ENCODE measurements around the gene CECR2. TPM values are rescaled to one million over a fixed set of nuclear protein-coding genes. Genes with fewer than 3 reads are reported as not detected.
"Not testable (repeated sequence)": the region's sequence is repeated elsewhere in the genome, so short reads cannot be mapped to it uniquely, and the experiment has no call there.

Gene CECR2
- total and polyA plus RNA-seq, 2 donors = 0.51 to 2.4 TPM

DNA sequence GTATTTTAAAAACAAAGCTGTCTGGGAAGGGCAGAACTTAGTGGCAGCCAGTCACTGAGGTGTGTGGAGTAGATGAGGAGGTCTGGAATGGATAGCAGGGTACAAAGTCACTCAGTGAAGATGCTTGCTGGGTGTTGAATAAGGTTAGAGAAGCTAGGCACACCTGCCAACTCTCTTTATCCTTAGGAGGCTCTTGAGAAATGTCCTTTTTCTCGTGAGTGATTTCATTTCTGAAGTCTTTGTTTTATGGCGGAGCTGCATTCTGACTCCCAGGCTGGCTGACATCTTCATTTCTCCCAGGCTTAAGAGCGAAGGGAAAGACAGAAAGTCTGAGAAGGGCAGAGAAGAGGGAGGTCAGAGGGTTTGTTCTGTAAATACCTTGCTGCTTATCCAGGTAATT is 31.0 kb downstream of the CECR2 start:
- H3K27ac ChIP-seq (ENCODE audit: low read depth) = no peak overlapping the region
- no peaks in the 10 kb centered on the region for H3K36me3 ChIP-seq (ENCODE audit: insufficient read depth)
- no peak overlapping the region for H3K4me3 ChIP-seq (ENCODE audit: low read depth, low read length)
- 54% methylated on average over 3 of the region's 3 CpGs for WGBS
- no peaks in the 10 kb centered on the region for H3K4me1 ChIP-seq (ENCODE audit: insufficient read depth)
- DNase-seq (ENCODE audit: extremely low spot score) = no peak

- Histone ChIP-seq H3K36me3 (ENCODE audit: insufficient read depth) (no peaks in the 10 kb centered on the region), H3K4me3 (ENCODE audit: low read depth, low read length) (no peak overlapping the region), H3K4me1 (ENCODE audit: insufficient read depth) (no peaks in the 10 kb centered on the region), H3K27ac (ENCODE audit: low read depth) (no peak overlapping the region)
- no peak for DNase-seq (ENCODE audit: extremely low spot score)
- WGBS = 93% methylated on average over 7 of the region's 7 CpGs
Measured at GRCh38 chr22:17401728-17402127, 32.5 kb downstream of the CECR2 start.

DNA sequence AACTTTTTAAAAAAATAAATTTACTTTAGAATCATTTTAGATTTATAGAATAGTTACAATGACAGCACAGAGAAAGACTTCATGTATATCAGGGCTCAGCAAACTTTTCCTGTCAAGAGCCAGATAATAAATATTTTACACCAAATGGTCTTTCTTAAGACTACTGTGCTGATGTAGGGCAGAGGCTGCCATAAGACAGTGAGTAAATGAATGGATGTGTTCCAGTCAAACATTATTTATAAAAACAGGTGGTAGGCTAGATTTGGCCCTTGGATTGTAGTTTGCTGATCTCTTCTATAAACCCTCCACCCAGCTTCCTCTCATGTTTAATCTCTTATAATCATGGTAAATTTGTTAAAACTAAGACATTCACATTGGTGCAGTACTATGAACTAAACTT is 33.0 kb downstream of the CECR2 start:
- Histone ChIP-seq H3K36me3 (ENCODE audit: insufficient read depth) (no peaks in the 10 kb centered on the region), H3K27ac (ENCODE audit: low read depth) (no peak overlapping the region), H3K4me3 (ENCODE audit: low read depth, low read length) (no peak overlapping the region), H3K4me1 (ENCODE audit: insufficient read depth) (no peaks in the 10 kb centered on the region)
- DNase-seq (ENCODE audit: extremely low spot score) = no peak

DNA sequence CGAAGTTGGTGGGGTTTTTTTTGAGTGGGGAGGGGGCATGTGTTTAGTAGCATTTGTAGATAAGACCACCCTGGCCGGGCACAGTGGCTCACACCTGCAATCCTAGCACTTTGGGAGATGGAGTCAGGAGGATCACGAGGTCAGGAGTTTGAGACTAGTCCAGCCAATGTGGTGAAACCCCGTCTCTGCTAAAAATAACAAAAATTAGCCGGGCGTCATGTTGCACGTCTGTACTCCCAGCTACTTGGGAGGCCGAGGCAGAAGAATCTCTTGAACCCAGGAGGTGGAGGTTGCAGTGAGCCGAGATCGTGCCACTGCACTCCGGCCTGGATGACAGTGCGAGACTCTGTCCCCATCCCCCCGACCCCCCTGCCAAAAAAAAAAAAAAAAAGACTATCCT is 34.6 kb downstream of the CECR2 start:
- Histone ChIP-seq H3K27ac (ENCODE audit: low read depth) (no peak overlapping the region), H3K4me1 (ENCODE audit: insufficient read depth) (no peaks in the 10 kb centered on the region), H3K4me3 (ENCODE audit: low read depth, low read length) (no peak overlapping the region), H3K36me3 (ENCODE audit: insufficient read depth) (no peaks in the 10 kb centered on the region)
- DNase-seq (ENCODE audit: extremely low spot score) = no peak
- 78% methylated on average over 13 of the region's 13 CpGs for WGBS

DNA sequence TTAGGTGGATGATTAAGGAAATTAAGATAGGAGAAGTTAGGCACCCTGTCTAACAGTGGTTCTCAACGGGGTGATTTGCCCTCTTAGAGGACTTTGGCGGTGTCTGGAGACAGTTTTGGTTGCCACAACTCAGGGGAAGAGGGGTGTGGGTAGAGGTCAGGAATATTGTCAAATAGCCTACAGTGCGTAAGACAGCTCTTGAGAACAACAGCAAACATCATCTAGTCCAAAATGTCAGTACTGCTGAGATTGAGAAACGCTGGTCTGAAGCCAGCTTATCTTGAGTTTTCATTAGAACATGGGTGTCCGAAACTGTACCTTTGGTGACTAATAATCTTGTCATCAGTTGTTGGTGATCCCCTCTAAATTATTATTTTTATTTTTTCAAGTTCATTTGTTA is 38.4 kb downstream of the CECR2 start:
- H3K4me3 ChIP-seq (ENCODE audit: low read depth, low read length) = no peak overlapping the region
- no peak overlapping the region for H3K27ac ChIP-seq (ENCODE audit: low read depth)
- DNase-seq (ENCODE audit: extremely low spot score) = no peak
- no peaks in the 10 kb centered on the region for H3K4me1 ChIP-seq (ENCODE audit: insufficient read depth)
- 77% methylated on average over 5 of the region's 5 CpGs for WGBS
- H3K36me3 ChIP-seq (ENCODE audit: insufficient read depth) = no peaks in the 10 kb centered on the region

DNA sequence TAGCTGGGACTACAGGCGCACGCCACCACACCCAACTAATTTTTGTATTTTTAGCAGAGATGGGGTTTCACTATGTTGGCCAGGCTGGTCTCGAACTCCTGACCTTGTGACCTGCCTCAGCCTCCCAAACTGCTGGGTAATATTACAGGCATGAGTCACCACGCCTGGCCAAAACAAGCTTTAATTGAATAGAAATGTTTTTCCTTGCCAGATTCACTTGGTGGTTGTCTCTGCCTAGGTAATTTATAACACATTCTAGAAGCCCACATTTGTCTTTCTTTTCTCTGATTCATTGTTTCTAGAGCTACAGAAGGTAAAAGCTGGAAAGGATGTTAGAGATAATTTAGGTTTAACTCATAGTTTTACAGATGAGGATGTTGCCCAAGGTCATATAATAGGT is 41.3 kb downstream of the CECR2 start:
- H3K4me1 ChIP-seq (ENCODE audit: insufficient read depth) = no peaks in the 10 kb centered on the region
- 91% methylated on average over 4 of the region's 4 CpGs for WGBS
- DNase-seq (ENCODE audit: extremely low spot score) = no peak
- H3K36me3 ChIP-seq (ENCODE audit: insufficient read depth) = no peaks in the 10 kb centered on the region
- H3K4me3 ChIP-seq (ENCODE audit: low read depth, low read length) = no peak overlapping the region
- H3K27ac ChIP-seq (ENCODE audit: low read depth) = no peak overlapping the region

- Histone ChIP-seq H3K4me1 (ENCODE audit: insufficient read depth) (no peaks in the 10 kb centered on the region), H3K4me3 (ENCODE audit: low read depth, low read length) (no peak overlapping the region), H3K36me3 (ENCODE audit: insufficient read depth) (no peaks in the 10 kb centered on the region), H3K27ac (ENCODE audit: low read depth) (no peak overlapping the region)
- DNase-seq (ENCODE audit: extremely low spot score) = no peak
- 61% methylated on average over 3 of the region's 3 CpGs for WGBS
Measured at GRCh38 chr22:17411213-17411612, 42.0 kb downstream of the CECR2 start.

DNA sequence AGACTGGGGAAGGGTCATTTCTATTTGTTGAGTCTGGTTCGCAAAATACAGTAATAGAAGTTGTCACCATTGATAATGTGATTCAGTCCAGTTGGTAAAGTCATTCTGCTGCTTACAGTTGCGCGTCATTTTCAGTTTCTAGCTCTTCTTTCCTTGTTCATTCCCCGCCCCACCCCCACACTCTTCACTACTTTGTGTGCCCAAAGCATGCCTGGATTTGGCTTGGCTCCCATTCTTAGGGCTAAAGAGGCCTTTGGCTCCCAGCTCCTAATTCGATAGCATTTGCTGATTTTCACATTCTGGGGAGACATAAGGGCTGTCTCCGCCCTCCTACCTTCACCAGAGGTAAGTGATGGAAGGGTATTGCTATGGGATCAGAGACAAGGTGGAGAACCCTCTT is 43.0 kb downstream of the CECR2 start:
- 76% methylated on average over 6 of the region's 6 CpGs for WGBS
- Histone ChIP-seq H3K4me3 (ENCODE audit: low read depth, low read length) (no peak overlapping the region), H3K4me1 (ENCODE audit: insufficient read depth) (no peaks in the 10 kb centered on the region), H3K36me3 (ENCODE audit: insufficient read depth) (no peaks in the 10 kb centered on the region), H3K27ac (ENCODE audit: low read depth) (no peak overlapping the region)
- no peak for DNase-seq (ENCODE audit: extremely low spot score)

- Histone ChIP-seq H3K36me3 (ENCODE audit: insufficient read depth) (no peaks in the 10 kb centered on the region), H3K27ac (ENCODE audit: low read depth) (no peak overlapping the region), H3K4me3 (ENCODE audit: low read depth, low read length) (no peak overlapping the region), H3K4me1 (ENCODE audit: insufficient read depth) (no peaks in the 10 kb centered on the region)
- no peak for DNase-seq (ENCODE audit: extremely low spot score)
- WGBS = 92% methylated on average over 27 of the region's 27 CpGs
Measured at GRCh38 chr22:17418890-17419324, 49.6 kb downstream of the CECR2 start.

DNA sequence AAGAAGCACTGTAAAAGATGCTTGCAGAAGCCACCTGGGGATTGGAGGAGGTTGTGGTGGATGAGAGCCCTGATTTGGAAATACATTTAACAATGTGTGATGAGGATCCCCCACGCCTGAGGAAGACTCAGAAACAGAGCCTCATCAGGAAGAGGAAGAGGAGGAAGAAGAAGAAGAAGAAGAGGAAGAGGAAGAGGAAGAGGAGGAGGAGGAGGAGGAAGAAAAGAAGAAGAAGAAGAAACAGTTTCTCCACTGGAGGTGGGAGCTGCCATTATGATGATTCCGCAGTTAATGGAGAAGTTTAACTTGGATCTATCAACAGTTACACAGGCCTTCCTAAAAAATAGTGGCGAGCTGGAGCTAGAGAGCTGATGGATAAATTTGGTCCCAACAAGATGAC is 50.1 kb downstream of the CECR2 start:
- 91% methylated on average over 3 of the region's 3 CpGs for WGBS
- H3K27ac ChIP-seq (ENCODE audit: low read depth) = no peak overlapping the region
- no peak for DNase-seq (ENCODE audit: extremely low spot score)
- H3K4me1 ChIP-seq (ENCODE audit: insufficient read depth) = no peaks in the 10 kb centered on the region
- no peak overlapping the region for H3K4me3 ChIP-seq (ENCODE audit: low read depth, low read length)
- no peaks in the 10 kb centered on the region for H3K36me3 ChIP-seq (ENCODE audit: insufficient read depth)

GRCh38 chr22:17422736-17423343 is 53.6 kb downstream of the CECR2 start:
- no peak for DNase-seq (ENCODE audit: extremely low spot score)
- Histone ChIP-seq H3K4me3 (ENCODE audit: low read depth, low read length) (no peak overlapping the region), H3K36me3 (ENCODE audit: insufficient read depth) (no peaks in the 10 kb centered on the region), H3K27ac (ENCODE audit: low read depth) (no peak overlapping the region), H3K4me1 (ENCODE audit: insufficient read depth) (no peaks in the 10 kb centered on the region)
- 81% methylated on average over 5 of the region's 5 CpGs for WGBS

DNA sequence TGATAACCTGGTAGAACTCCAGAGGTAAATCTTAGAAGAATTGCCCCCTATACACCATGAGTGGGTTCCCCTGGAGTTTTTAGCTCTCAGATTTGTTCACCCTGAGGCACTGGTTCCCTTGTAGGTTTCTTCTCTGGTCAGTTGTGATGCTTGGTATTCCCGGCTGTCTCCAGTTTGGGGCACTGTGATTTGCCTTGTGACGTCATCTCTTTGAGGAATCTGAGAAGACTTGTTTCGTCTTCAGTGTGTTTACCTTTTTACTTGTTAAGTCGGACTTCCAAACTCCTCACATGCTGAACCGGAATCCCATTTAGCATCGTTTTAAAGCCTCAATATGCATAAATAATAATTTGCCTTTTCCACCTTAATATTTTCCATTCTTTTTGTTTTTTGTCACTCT is 54.4 kb downstream of the CECR2 start:
- WGBS = 74% methylated on average over 6 of the region's 6 CpGs
- no peaks in the 10 kb centered on the region for H3K4me1 ChIP-seq (ENCODE audit: insufficient read depth)
- no peak for DNase-seq (ENCODE audit: extremely low spot score)
- H3K27ac ChIP-seq (ENCODE audit: low read depth) = no peak overlapping the region
- no peak overlapping the region for H3K4me3 ChIP-seq (ENCODE audit: low read depth, low read length)
- H3K36me3 ChIP-seq (ENCODE audit: insufficient read depth) = no peaks in the 10 kb centered on the region

GRCh38 chr22:17427528-17427927 is 58.3 kb downstream of the CECR2 start:
- not testable (repeated sequence) for H3K36me3 ChIP-seq (ENCODE audit: insufficient read depth); H3K4me1 ChIP-seq (ENCODE audit: insufficient read depth); DNase-seq (ENCODE audit: extremely low spot score); H3K4me3 ChIP-seq (ENCODE audit: low read depth, low read length); H3K27ac ChIP-seq (ENCODE audit: low read depth)
- 92% methylated on average over 6 of the region's 6 CpGs for WGBS

GRCh38 chr22:17429516-17429915 is 60.3 kb downstream of the CECR2 start:
- Histone ChIP-seq H3K27ac (ENCODE audit: low read depth) (no peak overlapping the region), H3K4me1 (ENCODE audit: insufficient read depth) (no peaks in the 10 kb centered on the region), H3K36me3 (ENCODE audit: insufficient read depth) (no peaks in the 10 kb centered on the region), H3K4me3 (ENCODE audit: low read depth, low read length) (no peak overlapping the region)
- 79% methylated on average over 1 of the region's 1 CpG for WGBS
- no peak for DNase-seq (ENCODE audit: extremely low spot score)

GRCh38 chr22:17430412-17430811 is 61.2 kb downstream of the CECR2 start:
- Histone ChIP-seq H3K27ac (ENCODE audit: low read depth) (no peak overlapping the region), H3K4me3 (ENCODE audit: low read depth, low read length) (no peak overlapping the region), H3K36me3 (ENCODE audit: insufficient read depth) (no peaks in the 10 kb centered on the region), H3K4me1 (ENCODE audit: insufficient read depth) (no peaks in the 10 kb centered on the region)
- DNase-seq (ENCODE audit: extremely low spot score) = no peak

All from urinary bladder (tissue), 4 donors.